ENCODE data around the gene ADCY5.

GRCh38 chr3:123299581-123299980, 149.3 kb downstream of the ADCY5 start:
- TF ChIP-seq, protein P1, sequence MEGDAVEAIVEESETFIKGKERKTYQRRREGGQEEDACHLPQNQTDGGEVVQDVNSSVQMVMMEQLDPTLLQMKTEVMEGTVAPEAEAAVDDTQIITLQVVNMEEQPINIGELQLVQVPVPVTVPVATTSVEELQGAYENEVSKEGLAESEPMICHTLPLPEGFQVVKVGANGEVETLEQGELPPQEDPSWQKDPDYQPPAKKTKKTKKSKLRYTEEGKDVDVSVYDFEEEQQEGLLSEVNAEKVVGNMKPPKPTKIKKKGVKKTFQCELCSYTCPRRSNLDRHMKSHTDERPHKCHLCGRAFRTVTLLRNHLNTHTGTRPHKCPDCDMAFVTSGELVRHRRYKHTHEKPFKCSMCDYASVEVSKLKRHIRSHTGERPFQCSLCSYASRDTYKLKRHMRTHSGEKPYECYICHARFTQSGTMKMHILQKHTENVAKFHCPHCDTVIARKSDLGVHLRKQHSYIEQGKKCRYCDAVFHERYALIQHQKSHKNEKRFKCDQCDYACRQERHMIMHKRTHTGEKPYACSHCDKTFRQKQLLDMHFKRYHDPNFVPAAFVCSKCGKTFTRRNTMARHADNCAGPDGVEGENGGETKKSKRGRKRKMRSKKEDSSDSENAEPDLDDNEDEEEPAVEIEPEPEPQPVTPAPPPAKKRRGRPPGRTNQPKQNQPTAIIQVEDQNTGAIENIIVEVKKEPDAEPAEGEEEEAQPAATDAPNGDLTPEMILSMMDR (IDR thresholded peaks at IDR 0.05; ENCODE audit: low read depth, low read length, missing input control), result no peak
- TF ChIP-seq FOXA1 (IDR thresholded peaks at IDR 0.05) (no peak), RAD21 (IDR thresholded peaks at IDR 0.05) (no peak), RXRA (IDR thresholded peaks at IDR 0.05) (no peak), REST (IDR thresholded peaks at IDR 0.05) (no peak), EGR1 (IDR thresholded peaks at IDR 0.05; ENCODE audit: low read depth in 2 of 2) (no peak), NR2F2 (IDR thresholded peaks at IDR 0.05) (no peak), YY1 (IDR thresholded peaks at IDR 0.05) (no peak), SP1 (IDR thresholded peaks at IDR 0.05) (no peak)
- TF ChIP-seq, protein P2, sequence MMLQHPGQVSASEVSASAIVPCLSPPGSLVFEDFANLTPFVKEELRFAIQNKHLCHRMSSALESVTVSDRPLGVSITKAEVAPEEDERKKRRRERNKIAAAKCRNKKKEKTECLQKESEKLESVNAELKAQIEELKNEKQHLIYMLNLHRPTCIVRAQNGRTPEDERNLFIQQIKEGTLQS (IDR thresholded peaks at IDR 0.05), result no peak

Data from liver (tissue), 3 donors.